PFSK-1 (cell line): ENCODE results near the gene SEZ6.

Experiments used
- FOXP2 ChIP-seq: optimal IDR thresholded peaks from 2 replicates; pipeline ENCODE3; 2011; ENCODE audit warnings: borderline replicate concordance, control low read depth, inconsistent platforms; ENCODE audit not compliant: insufficient read depth; ENCODE audit errors: extremely low read length, extremely low read depth
- POLR2AphosphoS5 ChIP-seq: IDR thresholded peaks from 2 replicates; pipeline ENCODE4 v1.6.1; 2012; ENCODE audit warnings: low read depth, mild to moderate bottlenecking, control low read depth, low read length, moderate library complexity
- SIN3A ChIP-seq: IDR thresholded peaks from 2 replicates; pipeline ENCODE4 v1.6.1; 2012; ENCODE audit warnings: mild to moderate bottlenecking, low read length, moderate library complexity, borderline replicate concordance; ENCODE audit not compliant: insufficient read depth
- TAF1 ChIP-seq: IDR thresholded peaks from 2 replicates; pipeline ENCODE4 v1.6.1; 2012; ENCODE audit warnings: low read length, control low read depth, borderline replicate concordance; ENCODE audit not compliant: insufficient read depth
- TF ChIP-seq, protein P1 (sequence below), 2 experiments: IDR thresholded peaks; 2 replicates each; pipeline versions ENCODE4 v1.6.1 to v1.8.0; 2011 to 2012; ENCODE audit warnings: low read depth in 2 of 2, low read length in 2 of 2, control low read depth in 1 of 2, inconsistent platforms in 1 of 2, mild to moderate bottlenecking in 1 of 2, moderate library complexity in 1 of 2; ENCODE audit not compliant: insufficient read depth in 1 of 2

DNA sequence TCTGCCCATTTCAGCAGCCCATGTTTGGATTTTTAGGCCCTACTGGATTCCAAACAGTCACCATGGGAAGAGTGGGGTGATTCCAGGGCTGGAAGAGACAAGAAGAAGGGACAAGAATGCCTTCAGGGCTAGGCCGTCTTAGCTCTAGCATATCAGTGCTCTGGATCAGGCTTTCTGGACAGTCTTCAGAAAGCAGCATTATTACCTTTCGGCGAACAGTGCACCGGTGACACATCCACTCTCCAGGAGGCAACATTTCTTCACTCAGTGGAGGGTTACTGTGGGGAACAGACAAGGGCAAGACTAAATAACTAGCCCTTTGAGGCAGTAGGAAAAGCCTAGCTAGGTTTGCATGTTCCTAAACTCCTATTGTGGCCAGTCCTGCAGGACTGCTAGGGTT is 79.0 kb downstream of the SEZ6 start:
- TF ChIP-seq POLR2AphosphoS5 (no peak), TAF1 (no peak), FOXP2 (no peak), SIN3A (no peak)
- TF ChIP-seq, protein P1, sequence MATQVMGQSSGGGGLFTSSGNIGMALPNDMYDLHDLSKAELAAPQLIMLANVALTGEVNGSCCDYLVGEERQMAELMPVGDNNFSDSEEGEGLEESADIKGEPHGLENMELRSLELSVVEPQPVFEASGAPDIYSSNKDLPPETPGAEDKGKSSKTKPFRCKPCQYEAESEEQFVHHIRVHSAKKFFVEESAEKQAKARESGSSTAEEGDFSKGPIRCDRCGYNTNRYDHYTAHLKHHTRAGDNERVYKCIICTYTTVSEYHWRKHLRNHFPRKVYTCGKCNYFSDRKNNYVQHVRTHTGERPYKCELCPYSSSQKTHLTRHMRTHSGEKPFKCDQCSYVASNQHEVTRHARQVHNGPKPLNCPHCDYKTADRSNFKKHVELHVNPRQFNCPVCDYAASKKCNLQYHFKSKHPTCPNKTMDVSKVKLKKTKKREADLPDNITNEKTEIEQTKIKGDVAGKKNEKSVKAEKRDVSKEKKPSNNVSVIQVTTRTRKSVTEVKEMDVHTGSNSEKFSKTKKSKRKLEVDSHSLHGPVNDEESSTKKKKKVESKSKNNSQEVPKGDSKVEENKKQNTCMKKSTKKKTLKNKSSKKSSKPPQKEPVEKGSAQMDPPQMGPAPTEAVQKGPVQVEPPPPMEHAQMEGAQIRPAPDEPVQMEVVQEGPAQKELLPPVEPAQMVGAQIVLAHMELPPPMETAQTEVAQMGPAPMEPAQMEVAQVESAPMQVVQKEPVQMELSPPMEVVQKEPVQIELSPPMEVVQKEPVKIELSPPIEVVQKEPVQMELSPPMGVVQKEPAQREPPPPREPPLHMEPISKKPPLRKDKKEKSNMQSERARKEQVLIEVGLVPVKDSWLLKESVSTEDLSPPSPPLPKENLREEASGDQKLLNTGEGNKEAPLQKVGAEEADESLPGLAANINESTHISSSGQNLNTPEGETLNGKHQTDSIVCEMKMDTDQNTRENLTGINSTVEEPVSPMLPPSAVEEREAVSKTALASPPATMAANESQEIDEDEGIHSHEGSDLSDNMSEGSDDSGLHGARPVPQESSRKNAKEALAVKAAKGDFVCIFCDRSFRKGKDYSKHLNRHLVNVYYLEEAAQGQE (IDR thresholded peaks at IDR 0.05; ENCODE audit: insufficient read depth in 1 of 2, low read depth in 2 of 2, low read length in 2 of 2): no peak
